ENCODE results near the gene TET1.
"Not testable (repeated sequence)": the region's sequence is repeated elsewhere in the genome, so short reads cannot be mapped to it uniquely, and the experiment has no call there.

The TET1 gene

GRCh38 chr10:68618234-68618633 lies 58.1 kb downstream of the TET1 start:
- no peak for DNase-seq

- no peak for DNase-seq
Observed at GRCh38 chr10:68619595-68619994, 59.5 kb downstream of the TET1 start.

- no peak for DNase-seq
Observed at GRCh38 chr10:68625316-68625921, 65.3 kb downstream of the TET1 start.

- no peak for DNase-seq
Observed at GRCh38 chr10:68628576-68629127, 68.5 kb downstream of the TET1 start.

- DNase-seq, result not testable (repeated sequence)
Observed at GRCh38 chr10:68632271-68632560, 72.1 kb downstream of the TET1 start.

- DNase-seq, result no peak
Observed at GRCh38 chr10:68633281-68633680, 73.1 kb downstream of the TET1 start.

GRCh38 chr10:68633816-68634466 lies 73.8 kb downstream of the TET1 start:
- no peak for DNase-seq

GRCh38 chr10:68636335-68636734 lies 76.2 kb downstream of the TET1 start:
- no peak for DNase-seq

GRCh38 chr10:68643550-68643949 lies 83.4 kb downstream of the TET1 start:
- DNase-seq, result not testable (repeated sequence)

GRCh38 chr10:68647672-68648341 lies 87.7 kb downstream of the TET1 start:
- DNase-seq, result no peak

- no peak for DNase-seq
Observed at GRCh38 chr10:68655620-68656126, 95.5 kb downstream of the TET1 start.

- DNase-seq, result no peak
Observed at GRCh38 chr10:68665841-68666240, 105.7 kb downstream of the TET1 start.

GRCh38 chr10:68666280-68666760 lies 106.2 kb downstream of the TET1 start:
- DNase-seq, result no peak

GRCh38 chr10:68668231-68668630 lies 108.1 kb downstream of the TET1 start:
- DNase-seq, result no peak

- DNase-seq, result no peak
Observed at GRCh38 chr10:68668972-68669371, 108.8 kb downstream of the TET1 start.

GRCh38 chr10:68684413-68684812 lies 124.3 kb downstream of the TET1 start:
- no peak for DNase-seq

- DNase-seq, result no peak
Observed at GRCh38 chr10:68696018-68696417, 135.9 kb downstream of the TET1 start.

GRCh38 chr10:68697106-68697505 lies 137.0 kb downstream of the TET1 start:
- no peak for DNase-seq

GRCh38 chr10:68700197-68700596 lies 140.1 kb downstream of the TET1 start:
- no peak for DNase-seq

- no peak for DNase-seq
Observed at GRCh38 chr10:68705548-68705947, 145.4 kb downstream of the TET1 start.

GRCh38 chr10:68708987-68709386 lies 148.8 kb downstream of the TET1 start:
- not testable (repeated sequence) for DNase-seq

- not testable (repeated sequence) for DNase-seq
Observed at GRCh38 chr10:68713065-68713464, 152.9 kb downstream of the TET1 start.

- no peak for DNase-seq
Observed at GRCh38 chr10:68717435-68717834, 157.3 kb downstream of the TET1 start.

All from right forelimb (tissue), 1 donor.